Effector memory CD8-positive, alpha-beta T cell (primary cell): Measurements from ENCODE around the gene ZNF829.
A peak's percentile ranks its signal among the peaks of the same experiment; 100 is the strongest.

Source experiments
- ATAC-seq: fragments of 150-1000 bp; cut with Tn5 transposase; replicated peaks from 2 replicates; pipeline ENCODE4 v1.10.0; 2021; ENCODE audit warnings: mild to moderate bottlenecking, moderate library complexity
- DNase-seq, 3 experiments: peaks; one replicate each; pipeline ENCODE4 v3.0.0; 2021
- H3K27ac Mint-ChIP-seq, 2 donors: one replicate each; pipeline ENCODE4 v1.8.0; 2022; ENCODE audit warnings: mild to moderate bottlenecking in 2 of 2, mixed read lengths in 2 of 2, moderate library complexity in 2 of 2
- H3K27me3 Mint-ChIP-seq, 2 donors: one replicate each; pipeline ENCODE4 v1.8.0; 2022; ENCODE audit warnings: mixed read lengths in 2 of 2
- H3K36me3 Mint-ChIP-seq: one replicate; pipeline ENCODE4 v1.8.0; 2022; ENCODE audit warnings: mild to moderate bottlenecking, moderate library complexity, mixed read lengths; ENCODE audit not compliant: insufficient read depth
- H3K4me1 Mint-ChIP-seq, 2 donors: one replicate each; pipeline ENCODE4 v1.8.0; 2022; ENCODE audit warnings: low read depth in 2 of 2, mixed read lengths in 2 of 2
- H3K4me3 Mint-ChIP-seq, 2 donors: one replicate each; pipeline ENCODE4 v1.8.0; 2022; ENCODE audit warnings: mild to moderate bottlenecking in 2 of 2, mixed read lengths in 2 of 2, moderate library complexity in 2 of 2
- H3K9me3 Mint-ChIP-seq, 2 donors: one replicate each; pipeline ENCODE4 v1.8.0; 2022; ENCODE audit warnings: mixed read lengths in 2 of 2

ZNF829 gene

DNA sequence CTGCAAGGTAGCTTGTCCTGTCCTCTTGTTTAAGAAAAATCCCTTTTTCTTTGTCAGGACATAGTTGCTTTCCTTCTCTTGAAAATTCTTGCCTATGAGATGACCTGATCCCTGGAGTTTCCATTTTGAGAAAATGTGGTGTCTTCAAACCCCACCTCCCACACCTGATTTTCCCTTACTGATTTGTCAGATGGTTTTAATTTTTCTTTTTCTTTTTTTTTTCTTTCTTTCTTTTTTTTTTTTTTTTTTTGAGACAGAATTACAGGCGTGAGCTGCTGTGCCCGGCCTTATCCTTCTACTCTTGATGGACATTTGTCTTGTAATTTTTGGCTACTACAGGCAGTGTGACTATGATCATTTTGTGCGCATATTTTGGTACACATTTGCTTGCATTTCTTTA is 64.2 kb downstream of the ZNF829 start:
- H3K27ac Mint-ChIP-seq, result no peak overlapping the region

DNA sequence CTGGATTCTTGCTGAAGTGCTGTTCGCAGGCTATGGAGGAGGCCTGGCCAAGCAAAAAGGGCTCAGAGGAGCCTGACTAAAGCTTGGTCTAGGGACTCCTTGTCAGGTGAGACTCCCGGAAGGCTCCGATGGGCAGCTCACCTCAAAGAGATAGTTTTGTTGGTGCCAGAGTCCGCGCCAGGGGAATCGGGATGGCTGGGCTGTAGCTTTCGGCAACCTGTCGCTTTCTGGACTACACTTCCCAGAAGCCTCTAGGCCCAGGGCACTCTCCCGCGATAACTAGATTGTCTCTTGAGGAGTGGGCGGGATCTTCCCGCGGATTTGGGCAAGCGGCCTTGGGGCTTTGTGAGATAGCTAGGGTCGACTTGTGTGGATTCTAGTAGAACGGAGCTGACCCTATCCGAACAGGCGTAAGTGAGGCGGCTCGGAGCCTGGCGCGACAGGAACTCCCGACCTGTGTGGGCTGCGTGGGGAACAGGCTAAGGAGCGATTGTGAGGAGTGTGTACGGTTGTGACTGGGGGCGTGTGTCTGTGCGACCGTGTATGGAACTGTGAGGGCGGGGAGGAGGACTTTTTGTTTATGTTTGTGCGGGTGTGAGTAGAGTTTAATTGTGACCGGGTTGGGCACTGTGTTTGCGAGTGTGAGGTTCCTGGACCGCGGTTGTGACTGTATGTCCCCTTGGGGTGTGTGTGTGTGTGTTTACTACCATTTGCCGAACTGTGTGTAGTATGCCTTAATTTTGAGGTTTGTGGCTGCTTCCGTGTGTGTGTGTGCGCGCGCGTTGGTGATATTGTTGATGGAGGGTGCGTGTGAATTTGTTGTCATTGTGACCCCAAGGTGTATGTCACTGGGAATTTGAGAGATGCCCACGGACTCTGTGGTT is 65.3 kb downstream of the ZNF829 start, which contains the start of gene ZNF345:
ZNF345 (plus strand) TSS at position 318 of the 884 bp plus-strand sequence. CDS start 25,955 bp downstream, outside the sequence.
- DNase-seq, result peak; percentile 79 to 82 (median 81)
- no peak within 1 kb of the TSS for H3K27ac Mint-ChIP-seq

More for the DNA sequence above, 64.2 kb downstream of the ZNF829 start:
- no peak for DNase-seq
- Mint-ChIP-seq H3K4me3 (no peak overlapping the region), H3K9me3 (peaks cover 0 to 4% of the 10 kb centered on the region in 2 donors), H3K36me3 (peaks cover 21% of the 10 kb centered on the region), H3K4me1 (peaks cover 5 to 10% of the 10 kb centered on the region in 2 donors), H3K27me3 (no peaks in the 10 kb centered on the region)
- no peak for ATAC-seq

DNA sequence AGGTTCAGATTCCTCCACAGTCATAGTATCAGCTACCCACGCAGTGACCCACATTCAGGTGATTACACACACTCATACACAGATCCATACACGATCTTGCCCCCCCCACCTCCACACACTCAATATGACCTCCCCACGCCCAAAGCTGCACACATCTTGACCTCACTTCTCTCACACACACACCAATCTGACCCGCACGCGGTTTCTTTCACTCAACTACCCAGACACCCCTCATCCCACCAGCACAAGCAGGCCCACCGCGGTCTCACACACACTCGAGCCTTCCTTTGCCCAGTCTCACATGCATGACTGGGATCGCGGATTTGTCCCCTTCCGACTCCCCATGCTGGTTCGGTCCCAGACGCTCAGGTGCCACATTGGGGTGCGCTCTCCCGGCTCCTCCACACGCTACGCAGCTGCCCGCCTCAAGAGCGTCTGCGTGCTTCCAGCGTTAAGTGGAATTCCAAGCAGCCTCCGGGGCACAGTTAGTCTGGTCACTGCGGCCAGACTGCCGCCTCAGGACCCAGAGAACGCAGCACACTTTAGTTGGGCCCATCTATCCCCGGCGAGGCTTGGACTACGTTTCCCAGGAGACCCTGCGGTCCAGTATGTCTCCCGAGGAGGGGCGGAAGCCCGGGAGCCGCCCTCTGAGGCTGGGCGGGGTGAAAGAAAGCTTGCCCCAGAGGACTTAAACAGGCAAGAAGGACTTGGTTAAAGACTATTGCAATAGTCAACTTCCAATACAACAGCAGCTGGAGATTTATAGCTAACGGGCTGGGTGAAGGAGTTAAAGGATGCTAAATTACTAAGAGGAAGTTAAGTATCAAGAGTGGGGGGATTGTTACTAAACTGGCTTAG is 66.2 kb downstream of the ZNF829 start:
- H3K27ac Mint-ChIP-seq, result no peak overlapping the region
- peaks cover 0 to 1% of the 10 kb centered on the region in 2 donors for H3K9me3 Mint-ChIP-seq
- H3K27me3 Mint-ChIP-seq, result no peaks in the 10 kb centered on the region
- ATAC-seq (peak; percentile 87), DNase-seq (peak; percentile 84 to 87 (median 85))
- H3K4me3 Mint-ChIP-seq, result no peak overlapping the region
- peaks cover 7% of the 10 kb centered on the region for H3K36me3 Mint-ChIP-seq
- H3K4me1 Mint-ChIP-seq, result peaks cover 5 to 6% of the 10 kb centered on the region in 2 donors

More for the DNA sequence above, 65.3 kb downstream of the ZNF829 start, which contains the start of gene ZNF345:
- H3K36me3 Mint-ChIP-seq, result peaks cover 14% of the 10 kb centered on the region
- ATAC-seq, result peak; percentile 83
- peaks cover 0 to 3% of the 10 kb centered on the region in 2 donors for H3K9me3 Mint-ChIP-seq
- no peak within 1 kb of the TSS for H3K4me3 Mint-ChIP-seq
- no peaks in the 10 kb centered on the region for H3K27me3 Mint-ChIP-seq
- peaks cover 5 to 9% of the 10 kb centered on the region in 2 donors for H3K4me1 Mint-ChIP-seq

- H3K27me3 Mint-ChIP-seq, result no peaks in the 10 kb centered on the region
- H3K9me3 Mint-ChIP-seq, result peaks cover 0 to 1% of the 10 kb centered on the region in 2 donors
- DNase-seq (no peak), ATAC-seq (no peak)
- H3K4me3 Mint-ChIP-seq, result peak overlapping the region; percentile 59 to 73
- H3K27ac Mint-ChIP-seq, result no peak overlapping the region
- peaks cover 5 to 6% of the 10 kb centered on the region in 2 donors for H3K4me1 Mint-ChIP-seq
- peaks cover 9% of the 10 kb centered on the region for H3K36me3 Mint-ChIP-seq
Observed at GRCh38 chr19:36847968-36848367, 68.1 kb downstream of the ZNF829 start.

- no peak overlapping the region for H3K27ac Mint-ChIP-seq
- H3K27me3 Mint-ChIP-seq, result no peaks in the 10 kb centered on the region
- DNase-seq, result no peak
- H3K4me1 Mint-ChIP-seq, result peaks cover 4 to 11% of the 10 kb centered on the region in 2 donors
- no peak for ATAC-seq
- no peaks in the 10 kb centered on the region for H3K9me3 Mint-ChIP-seq
- H3K36me3 Mint-ChIP-seq, result peaks cover 5% of the 10 kb centered on the region
- H3K4me3 Mint-ChIP-seq, result no peak overlapping the region
Observed at GRCh38 chr19:36838784-36839324, 77.2 kb downstream of the ZNF829 start.
